Loucy (cell line): Measurements from ENCODE around the gene LY6G6F.

ENCODE experiments used
- EZH2phosphoT487 ChIP-seq: fragments of 200-600 bp; IDR thresholded peaks from 2 replicates; pipeline ENCODE4 v1.6.1; 2018; ENCODE audit warnings: antibody characterized with exemption, mild to moderate bottlenecking, moderate library complexity, borderline replicate concordance
- TF ChIP-seq, protein P1 (sequence below): fragments of 200-600 bp; sonication (generic); conservative IDR thresholded peaks from 2 replicates; pipeline ENCODE4 v1.5.1; 2014; ENCODE audit warnings: mild to moderate bottlenecking, antibody characterized with exemption, low read length

DNA sequence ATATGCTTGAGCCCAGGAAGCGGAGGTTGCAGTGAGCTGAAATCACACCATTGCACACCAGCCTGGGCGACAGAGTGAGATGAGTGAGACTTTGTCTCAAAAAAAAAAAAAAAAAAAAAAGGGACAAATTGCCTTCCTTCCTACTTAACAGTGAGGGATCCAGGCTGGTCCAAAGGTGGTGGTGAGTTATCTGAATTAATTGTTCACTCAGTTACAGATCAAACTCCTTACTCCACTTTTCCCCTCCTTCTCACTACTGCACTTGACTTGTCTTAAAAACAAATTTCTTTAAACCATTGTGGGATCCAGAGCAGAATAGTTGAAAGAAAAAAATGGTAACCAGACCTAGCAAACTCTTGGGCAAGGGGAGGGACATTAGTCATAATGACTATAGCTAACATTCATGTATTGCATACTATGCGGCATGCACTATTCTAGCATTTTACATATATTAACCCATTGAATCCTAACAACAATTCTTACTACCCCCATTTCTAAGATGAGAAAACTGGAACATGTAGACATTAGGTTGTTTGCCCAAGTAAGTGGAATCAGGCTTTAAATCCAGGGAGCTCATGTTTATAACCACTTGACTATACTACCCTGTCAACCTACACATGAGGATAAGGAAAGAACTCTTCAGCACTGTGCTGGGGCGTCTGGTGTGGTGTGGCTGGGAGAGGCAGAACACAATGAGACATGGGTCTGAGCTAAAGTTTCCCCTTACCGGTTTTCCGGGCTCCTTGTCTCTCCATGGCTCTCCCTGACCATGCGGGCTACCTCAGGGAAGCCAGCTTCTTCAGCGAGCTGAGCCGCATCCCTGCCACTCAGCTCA is 43.3 kb upstream of the LY6G6F start:
- TF ChIP-seq, protein P1, sequence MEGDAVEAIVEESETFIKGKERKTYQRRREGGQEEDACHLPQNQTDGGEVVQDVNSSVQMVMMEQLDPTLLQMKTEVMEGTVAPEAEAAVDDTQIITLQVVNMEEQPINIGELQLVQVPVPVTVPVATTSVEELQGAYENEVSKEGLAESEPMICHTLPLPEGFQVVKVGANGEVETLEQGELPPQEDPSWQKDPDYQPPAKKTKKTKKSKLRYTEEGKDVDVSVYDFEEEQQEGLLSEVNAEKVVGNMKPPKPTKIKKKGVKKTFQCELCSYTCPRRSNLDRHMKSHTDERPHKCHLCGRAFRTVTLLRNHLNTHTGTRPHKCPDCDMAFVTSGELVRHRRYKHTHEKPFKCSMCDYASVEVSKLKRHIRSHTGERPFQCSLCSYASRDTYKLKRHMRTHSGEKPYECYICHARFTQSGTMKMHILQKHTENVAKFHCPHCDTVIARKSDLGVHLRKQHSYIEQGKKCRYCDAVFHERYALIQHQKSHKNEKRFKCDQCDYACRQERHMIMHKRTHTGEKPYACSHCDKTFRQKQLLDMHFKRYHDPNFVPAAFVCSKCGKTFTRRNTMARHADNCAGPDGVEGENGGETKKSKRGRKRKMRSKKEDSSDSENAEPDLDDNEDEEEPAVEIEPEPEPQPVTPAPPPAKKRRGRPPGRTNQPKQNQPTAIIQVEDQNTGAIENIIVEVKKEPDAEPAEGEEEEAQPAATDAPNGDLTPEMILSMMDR: no peak
- TF ChIP-seq EZH2phosphoT487: no peak
